LNCaP clone FGC (cell line): ENCODE measurements around the gene ZRANB1.

ENCODE experiments used
- DNase-seq: peaks from one replicate; pipeline ENCODE4 v3.0.0-alpha.2; 2011; ENCODE audit warnings: low read depth
- H3K4me3 ChIP-seq: 2 replicates; pipeline ENCODE4 v1.5.1; 2011; ENCODE audit warnings: mild to moderate bottlenecking, low read depth, low read length, control low read depth
- TF ChIP-seq, protein P1 (sequence below): IDR thresholded peaks from 2 replicates; pipeline ENCODE4 v1.5.1; 2012; ENCODE audit warnings: mild to moderate bottlenecking; ENCODE audit not compliant: control insufficient read depth, insufficient read depth; ENCODE audit errors: extremely low read depth

ZRANB1 gene

GRCh38 chr10:124939290-124939689, 2.6 kb upstream of the ZRANB1 start:
- no peak for DNase-seq
- no peak overlapping the region for H3K4me3 ChIP-seq
- TF ChIP-seq, protein P1, sequence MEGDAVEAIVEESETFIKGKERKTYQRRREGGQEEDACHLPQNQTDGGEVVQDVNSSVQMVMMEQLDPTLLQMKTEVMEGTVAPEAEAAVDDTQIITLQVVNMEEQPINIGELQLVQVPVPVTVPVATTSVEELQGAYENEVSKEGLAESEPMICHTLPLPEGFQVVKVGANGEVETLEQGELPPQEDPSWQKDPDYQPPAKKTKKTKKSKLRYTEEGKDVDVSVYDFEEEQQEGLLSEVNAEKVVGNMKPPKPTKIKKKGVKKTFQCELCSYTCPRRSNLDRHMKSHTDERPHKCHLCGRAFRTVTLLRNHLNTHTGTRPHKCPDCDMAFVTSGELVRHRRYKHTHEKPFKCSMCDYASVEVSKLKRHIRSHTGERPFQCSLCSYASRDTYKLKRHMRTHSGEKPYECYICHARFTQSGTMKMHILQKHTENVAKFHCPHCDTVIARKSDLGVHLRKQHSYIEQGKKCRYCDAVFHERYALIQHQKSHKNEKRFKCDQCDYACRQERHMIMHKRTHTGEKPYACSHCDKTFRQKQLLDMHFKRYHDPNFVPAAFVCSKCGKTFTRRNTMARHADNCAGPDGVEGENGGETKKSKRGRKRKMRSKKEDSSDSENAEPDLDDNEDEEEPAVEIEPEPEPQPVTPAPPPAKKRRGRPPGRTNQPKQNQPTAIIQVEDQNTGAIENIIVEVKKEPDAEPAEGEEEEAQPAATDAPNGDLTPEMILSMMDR: no peak

DNA sequence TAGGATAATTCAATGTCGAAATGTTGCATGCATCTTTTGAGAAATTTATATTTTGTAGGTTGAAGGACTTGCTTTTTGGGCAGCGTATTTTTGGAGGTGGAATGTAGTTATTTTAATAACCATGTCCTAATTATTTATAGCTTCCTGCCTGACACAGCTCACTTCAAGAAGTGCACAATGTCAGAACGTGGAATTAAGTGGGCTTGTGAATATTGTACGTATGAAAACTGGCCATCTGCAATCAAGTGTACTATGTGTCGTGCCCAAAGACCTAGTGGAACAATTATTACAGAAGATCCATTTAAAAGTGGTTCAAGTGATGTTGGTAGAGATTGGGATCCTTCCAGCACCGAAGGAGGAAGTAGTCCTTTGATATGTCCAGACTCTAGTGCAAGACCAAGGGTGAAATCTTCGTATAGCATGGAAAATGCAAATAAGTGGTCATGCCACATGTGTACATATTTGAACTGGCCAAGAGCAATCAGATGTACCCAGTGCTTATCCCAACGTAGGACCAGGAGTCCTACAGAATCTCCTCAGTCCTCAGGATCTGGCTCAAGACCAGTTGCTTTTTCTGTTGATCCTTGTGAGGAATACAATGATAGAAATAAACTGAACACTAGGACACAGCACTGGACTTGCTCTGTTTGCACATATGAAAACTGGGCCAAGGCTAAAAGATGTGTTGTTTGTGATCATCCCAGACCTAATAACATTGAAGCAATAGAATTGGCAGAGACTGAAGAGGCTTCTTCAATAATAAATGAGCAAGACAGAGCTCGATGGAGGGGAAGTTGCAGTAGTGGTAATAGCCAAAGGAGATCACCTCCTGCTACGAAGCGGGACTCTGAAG, 620 bp downstream of the ZRANB1 start:
- H3K4me3 ChIP-seq: no peak overlapping the region
- TF ChIP-seq, protein P1: no peak
- DNase-seq: no peak

GRCh38 chr10:124943301-124944092, 1.6 kb downstream of the ZRANB1 start:
- no peak for DNase-seq
- no peak overlapping the region for H3K4me3 ChIP-seq
- TF ChIP-seq, protein P1: no peak

DNA sequence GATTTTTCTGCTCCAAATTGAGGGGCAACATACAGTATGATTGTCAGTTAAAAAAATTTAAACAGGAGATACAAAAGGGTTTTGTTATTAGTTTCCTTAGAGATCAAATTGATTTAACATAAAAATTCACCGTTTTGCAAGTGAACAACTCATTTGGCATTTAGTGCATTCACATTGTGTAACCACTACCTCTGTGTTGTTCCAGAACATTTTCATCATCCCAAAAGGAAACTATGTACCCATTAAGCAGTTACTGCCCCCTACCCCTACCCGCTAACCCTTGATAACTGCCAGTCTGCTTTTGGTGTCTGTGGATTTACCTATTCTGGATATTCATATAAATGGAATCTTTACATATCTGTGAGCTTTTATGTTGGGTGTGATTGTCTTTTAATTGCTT, 3.1 kb downstream of the ZRANB1 start:
- TF ChIP-seq, protein P1: no peak
- no peak for DNase-seq
- H3K4me3 ChIP-seq: no peak overlapping the region

- no peak overlapping the region for H3K4me3 ChIP-seq
- TF ChIP-seq, protein P1: no peak
- DNase-seq: no peak
Measured at GRCh38 chr10:124946945-124947344, 5.0 kb downstream of the ZRANB1 start.

GRCh38 chr10:124949543-124949942, 7.6 kb downstream of the ZRANB1 start:
- TF ChIP-seq, protein P1: no peak
- no peak overlapping the region for H3K4me3 ChIP-seq
- DNase-seq: no peak
